Measurements from ENCODE around the gene GRK3.

The GRK3 gene

DNA sequence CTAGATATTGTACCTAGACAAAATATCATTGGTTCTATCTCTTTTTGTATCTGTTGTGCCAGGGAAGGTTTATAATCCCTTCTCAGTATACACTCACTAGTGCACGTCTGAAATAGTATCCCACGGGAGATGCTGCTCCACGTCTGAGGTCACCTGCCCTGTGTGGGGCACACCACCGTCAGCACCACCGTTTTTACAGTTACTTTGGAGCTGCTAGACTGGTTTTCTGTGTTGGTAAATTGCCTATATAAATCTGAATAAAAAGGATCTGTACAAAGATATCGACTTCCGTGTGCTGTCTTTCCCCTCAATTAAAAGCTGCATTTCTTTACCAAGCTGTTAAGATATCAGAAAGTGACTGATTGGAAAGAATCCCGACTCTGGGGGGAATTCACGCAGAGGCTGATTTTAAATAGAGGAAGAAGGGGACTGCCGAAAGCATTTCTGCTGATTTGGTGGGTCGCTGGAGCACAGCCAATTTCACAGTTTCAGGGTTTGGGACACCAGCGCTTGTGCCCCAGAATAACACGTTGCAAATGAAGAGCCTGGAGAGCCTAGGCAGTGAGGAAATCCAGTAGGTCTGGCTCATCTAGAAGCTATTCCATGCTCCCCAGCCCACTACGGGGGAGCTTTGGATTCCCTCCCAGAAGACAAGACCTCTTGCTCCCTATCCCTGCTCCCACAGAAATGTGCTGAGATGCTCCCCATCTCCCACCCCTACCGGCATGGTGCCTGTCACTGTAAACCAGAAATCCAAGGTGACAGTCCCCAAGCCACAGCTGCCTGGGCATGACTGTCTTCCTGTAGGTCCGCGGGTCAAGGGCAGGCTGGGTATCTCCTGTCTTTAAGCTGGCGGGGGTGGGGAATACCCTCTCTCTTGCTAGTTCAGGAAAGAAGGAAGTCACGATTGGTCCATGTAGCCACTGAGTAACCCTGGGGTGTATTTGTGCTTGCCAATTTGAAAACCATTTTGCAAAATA is 164.8 kb downstream of the GRK3 start:
- no peak overlapping the region for H3K4me2 ChIP-seq (ENCODE audit: low read length)
- no peaks in the 10 kb centered on the region for H3K9me2 ChIP-seq (replicated peaks; ENCODE audit: control insufficient read depth, low read length)
- H3K27ac ChIP-seq (ENCODE audit: low read depth, low read length), result no peak overlapping the region
- H3K27me3 ChIP-seq (ENCODE audit: control insufficient read depth, low read length), result peaks cover 20% of the 10 kb centered on the region
- no peaks in the 10 kb centered on the region for H3F3A ChIP-seq (ENCODE audit: control insufficient read depth, insufficient read depth)
- TF ChIP-seq, protein P1, sequence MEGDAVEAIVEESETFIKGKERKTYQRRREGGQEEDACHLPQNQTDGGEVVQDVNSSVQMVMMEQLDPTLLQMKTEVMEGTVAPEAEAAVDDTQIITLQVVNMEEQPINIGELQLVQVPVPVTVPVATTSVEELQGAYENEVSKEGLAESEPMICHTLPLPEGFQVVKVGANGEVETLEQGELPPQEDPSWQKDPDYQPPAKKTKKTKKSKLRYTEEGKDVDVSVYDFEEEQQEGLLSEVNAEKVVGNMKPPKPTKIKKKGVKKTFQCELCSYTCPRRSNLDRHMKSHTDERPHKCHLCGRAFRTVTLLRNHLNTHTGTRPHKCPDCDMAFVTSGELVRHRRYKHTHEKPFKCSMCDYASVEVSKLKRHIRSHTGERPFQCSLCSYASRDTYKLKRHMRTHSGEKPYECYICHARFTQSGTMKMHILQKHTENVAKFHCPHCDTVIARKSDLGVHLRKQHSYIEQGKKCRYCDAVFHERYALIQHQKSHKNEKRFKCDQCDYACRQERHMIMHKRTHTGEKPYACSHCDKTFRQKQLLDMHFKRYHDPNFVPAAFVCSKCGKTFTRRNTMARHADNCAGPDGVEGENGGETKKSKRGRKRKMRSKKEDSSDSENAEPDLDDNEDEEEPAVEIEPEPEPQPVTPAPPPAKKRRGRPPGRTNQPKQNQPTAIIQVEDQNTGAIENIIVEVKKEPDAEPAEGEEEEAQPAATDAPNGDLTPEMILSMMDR (IDR thresholded peaks at IDR 0.05; ENCODE audit: low read depth, low read length, poor library complexity, severe bottlenecking), result no peak
- no peak for TF ChIP-seq EZH2phosphoT487 (IDR thresholded peaks at IDR 0.05; ENCODE audit: borderline replicate concordance, low read length)
- no peaks in the 10 kb centered on the region for H3K9me3 ChIP-seq (ENCODE audit: control insufficient read depth, insufficient read depth, low read length)
- H4K20me1 ChIP-seq (ENCODE audit: control insufficient read depth, insufficient read depth, low read depth, low read length), result no peaks in the 10 kb centered on the region
- H3K4me1 ChIP-seq (ENCODE audit: control insufficient read depth, low read length), result no peaks in the 10 kb centered on the region
- no peak overlapping the region for H3K4me3 ChIP-seq (ENCODE audit: low read length)
- H3K79me2 ChIP-seq (ENCODE audit: control insufficient read depth, low read length), result no peaks in the 10 kb centered on the region
- H3K36me3 ChIP-seq (ENCODE audit: control insufficient read depth, low read length), result no peaks in the 10 kb centered on the region

DNA sequence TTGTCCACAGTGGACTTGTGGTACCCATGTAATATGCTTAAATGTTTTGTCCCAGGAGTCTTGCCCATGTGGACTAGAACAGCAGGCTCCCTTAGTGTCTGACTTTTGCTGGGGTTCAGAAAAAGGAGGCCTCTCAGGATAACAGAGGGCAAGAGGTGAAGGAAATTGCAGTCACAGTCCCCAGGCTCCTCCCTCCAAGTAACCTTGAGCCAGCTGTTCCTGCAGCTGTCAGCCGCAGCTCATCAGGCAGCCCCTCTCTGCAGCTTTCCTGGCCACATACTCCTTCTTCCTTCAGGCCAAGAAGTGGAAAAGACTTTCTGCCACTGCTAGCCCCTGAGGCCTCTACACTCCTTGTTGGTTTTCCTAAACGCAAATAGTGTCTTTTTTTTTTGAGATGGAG is 171.2 kb downstream of the GRK3 start:
- H3K9me2 ChIP-seq (replicated peaks; ENCODE audit: control insufficient read depth, low read length), result no peaks in the 10 kb centered on the region
- no peaks in the 10 kb centered on the region for H3K4me1 ChIP-seq (ENCODE audit: control insufficient read depth, low read length)
- no peak for TF ChIP-seq EZH2phosphoT487 (IDR thresholded peaks at IDR 0.05; ENCODE audit: borderline replicate concordance, low read length)
- TF ChIP-seq, protein P1 (IDR thresholded peaks at IDR 0.05; ENCODE audit: low read depth, low read length, poor library complexity, severe bottlenecking), result no peak
- no peak overlapping the region for H3K27ac ChIP-seq (ENCODE audit: low read depth, low read length)
- no peaks in the 10 kb centered on the region for H4K20me1 ChIP-seq (ENCODE audit: control insufficient read depth, insufficient read depth, low read depth, low read length)
- H3F3A ChIP-seq (ENCODE audit: control insufficient read depth, insufficient read depth), result no peaks in the 10 kb centered on the region
- no peaks in the 10 kb centered on the region for H3K36me3 ChIP-seq (ENCODE audit: control insufficient read depth, low read length)
- no peak overlapping the region for H3K4me3 ChIP-seq (ENCODE audit: low read length)
- no peaks in the 10 kb centered on the region for H3K79me2 ChIP-seq (ENCODE audit: control insufficient read depth, low read length)
- H3K9me3 ChIP-seq (ENCODE audit: control insufficient read depth, insufficient read depth, low read length), result no peaks in the 10 kb centered on the region
- no peak overlapping the region for H3K4me2 ChIP-seq (ENCODE audit: low read length)
- no peaks in the 10 kb centered on the region for H3K27me3 ChIP-seq (ENCODE audit: control insufficient read depth, low read length)

DNA sequence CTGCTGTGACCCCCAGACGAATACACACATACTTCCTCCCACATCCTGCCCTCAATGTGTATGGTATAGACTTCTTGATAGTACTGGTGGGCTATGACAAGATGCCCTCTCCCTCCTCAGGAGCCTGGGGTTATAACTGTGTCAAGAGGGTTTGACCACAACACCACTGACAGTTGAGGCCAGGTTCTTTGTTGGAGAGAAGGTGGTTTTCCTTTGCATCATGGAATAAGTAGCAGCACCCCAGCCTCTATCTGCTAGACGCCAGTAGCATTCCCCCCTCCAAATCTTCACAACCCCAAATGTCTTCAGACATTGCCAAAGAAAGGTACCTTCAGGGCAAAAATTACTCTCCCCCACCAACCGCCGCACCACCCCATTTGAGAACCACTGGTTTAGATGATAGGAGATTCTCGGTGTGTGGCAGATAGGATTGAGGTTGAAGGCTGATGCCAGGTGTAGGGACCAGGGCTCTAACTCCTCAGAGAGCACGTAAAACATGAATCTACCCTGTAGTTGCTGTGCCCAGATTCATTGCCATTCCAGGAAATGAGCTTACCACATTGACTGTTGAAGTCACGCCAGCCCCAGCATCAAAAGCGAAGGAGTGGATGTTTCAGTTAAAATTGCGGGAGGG is 172.0 kb downstream of the GRK3 start:
- no peak overlapping the region for H3K4me2 ChIP-seq (ENCODE audit: low read length)
- H4K20me1 ChIP-seq (ENCODE audit: control insufficient read depth, insufficient read depth, low read depth, low read length), result no peaks in the 10 kb centered on the region
- no peak for TF ChIP-seq EZH2phosphoT487 (IDR thresholded peaks at IDR 0.05; ENCODE audit: borderline replicate concordance, low read length)
- TF ChIP-seq, protein P1 (IDR thresholded peaks at IDR 0.05; ENCODE audit: low read depth, low read length, poor library complexity, severe bottlenecking), result no peak
- no peaks in the 10 kb centered on the region for H3K27me3 ChIP-seq (ENCODE audit: control insufficient read depth, low read length)
- no peaks in the 10 kb centered on the region for H3K79me2 ChIP-seq (ENCODE audit: control insufficient read depth, low read length)
- no peaks in the 10 kb centered on the region for H3K4me1 ChIP-seq (ENCODE audit: control insufficient read depth, low read length)
- no peaks in the 10 kb centered on the region for H3K9me2 ChIP-seq (replicated peaks; ENCODE audit: control insufficient read depth, low read length)
- no peak overlapping the region for H3K4me3 ChIP-seq (ENCODE audit: low read length)
- no peaks in the 10 kb centered on the region for H3K36me3 ChIP-seq (ENCODE audit: control insufficient read depth, low read length)
- H3F3A ChIP-seq (ENCODE audit: control insufficient read depth, insufficient read depth), result no peaks in the 10 kb centered on the region
- no peak overlapping the region for H3K27ac ChIP-seq (ENCODE audit: low read depth, low read length)
- no peaks in the 10 kb centered on the region for H3K9me3 ChIP-seq (ENCODE audit: control insufficient read depth, insufficient read depth, low read length)

Measured in DOHH2 (cell line).